Brain microvascular endothelial cell (primary cell): ENCODE data around the gene TNIK.

Source experiments
- DNase-seq: peaks from one replicate; pipeline ENCODE4 v3.0.0-alpha.2; 2020
- H3K27ac ChIP-seq: fragments of 250-450 bp; sonication (Bioruptor Pico); 2 replicates; pipeline ENCODE4 v1.5.1; 2020; ENCODE audit warnings: mild to moderate bottlenecking, moderate library complexity
- H3K27me3 ChIP-seq: fragments of 250-450 bp; sonication (Bioruptor Pico); replicated peaks from 2 replicates; pipeline ENCODE4 v1.5.1; 2020; ENCODE audit warnings: mild to moderate bottlenecking
- H3K36me3 ChIP-seq: fragments of 250-450 bp; sonication (Bioruptor Pico); replicated peaks from 2 replicates; pipeline ENCODE4 v1.5.1; 2020; ENCODE audit warnings: mild to moderate bottlenecking
- H3K4me3 ChIP-seq: 2 replicates; pipeline ENCODE4 v1.5.1; 2011; ENCODE audit warnings: low read depth, mild to moderate bottlenecking, control low read depth, low read length, moderate library complexity
- in situ Hi-C: cut with HindIII; loops from 2 replicates; pipeline ENCODE4 v1.10.0; 2017; ENCODE audit warnings: low sequenced_read_pairs, low pct_ligation_motif_present
- TF ChIP-seq, protein P1 (sequence below): IDR thresholded peaks from 2 replicates; pipeline ENCODE4 v1.5.1; 2011; ENCODE audit warnings: low read depth, mild to moderate bottlenecking, moderate library complexity, low read length, control low read depth, inconsistent platforms; ENCODE audit errors: missing control alignments

TNIK gene

DNA sequence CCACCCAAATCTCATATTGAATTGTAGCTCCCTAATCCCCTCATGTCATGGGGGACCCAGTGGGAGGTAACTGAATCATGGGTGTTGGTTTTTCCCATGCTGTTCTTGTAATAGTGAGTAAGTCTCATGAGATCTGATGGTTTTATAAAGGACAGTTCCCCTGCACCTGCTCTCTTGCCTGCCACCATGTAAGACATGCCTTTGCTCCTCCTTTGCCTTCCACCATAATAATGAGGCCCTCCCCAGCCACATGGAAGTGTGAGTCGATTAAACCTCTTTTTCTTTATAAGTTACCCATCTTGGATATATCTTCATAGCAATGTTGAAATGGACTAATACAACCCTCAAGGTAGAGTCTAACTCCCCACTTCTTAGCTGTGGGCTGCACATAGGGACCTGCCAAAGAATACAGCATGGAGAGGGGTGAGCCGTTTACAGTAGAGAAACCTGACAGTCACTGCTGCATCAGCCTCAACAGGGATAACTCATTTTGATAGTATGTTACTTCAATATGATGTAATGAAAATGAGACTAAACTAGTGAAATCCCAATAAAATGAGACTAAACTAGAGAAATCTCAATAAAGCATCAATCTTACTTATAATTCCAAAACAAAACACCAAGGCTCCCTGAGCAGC is 117.3 kb downstream of the TNIK start:
- no peaks in the 10 kb centered on the region for H3K36me3 ChIP-seq
- TF ChIP-seq, protein P1, sequence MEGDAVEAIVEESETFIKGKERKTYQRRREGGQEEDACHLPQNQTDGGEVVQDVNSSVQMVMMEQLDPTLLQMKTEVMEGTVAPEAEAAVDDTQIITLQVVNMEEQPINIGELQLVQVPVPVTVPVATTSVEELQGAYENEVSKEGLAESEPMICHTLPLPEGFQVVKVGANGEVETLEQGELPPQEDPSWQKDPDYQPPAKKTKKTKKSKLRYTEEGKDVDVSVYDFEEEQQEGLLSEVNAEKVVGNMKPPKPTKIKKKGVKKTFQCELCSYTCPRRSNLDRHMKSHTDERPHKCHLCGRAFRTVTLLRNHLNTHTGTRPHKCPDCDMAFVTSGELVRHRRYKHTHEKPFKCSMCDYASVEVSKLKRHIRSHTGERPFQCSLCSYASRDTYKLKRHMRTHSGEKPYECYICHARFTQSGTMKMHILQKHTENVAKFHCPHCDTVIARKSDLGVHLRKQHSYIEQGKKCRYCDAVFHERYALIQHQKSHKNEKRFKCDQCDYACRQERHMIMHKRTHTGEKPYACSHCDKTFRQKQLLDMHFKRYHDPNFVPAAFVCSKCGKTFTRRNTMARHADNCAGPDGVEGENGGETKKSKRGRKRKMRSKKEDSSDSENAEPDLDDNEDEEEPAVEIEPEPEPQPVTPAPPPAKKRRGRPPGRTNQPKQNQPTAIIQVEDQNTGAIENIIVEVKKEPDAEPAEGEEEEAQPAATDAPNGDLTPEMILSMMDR = no peak
- in situ Hi-C loops = no loop called here
- no peak overlapping the region for H3K27ac ChIP-seq
- no peak for DNase-seq
- H3K4me3 ChIP-seq = no peak overlapping the region
- no peaks in the 10 kb centered on the region for H3K27me3 ChIP-seq

DNA sequence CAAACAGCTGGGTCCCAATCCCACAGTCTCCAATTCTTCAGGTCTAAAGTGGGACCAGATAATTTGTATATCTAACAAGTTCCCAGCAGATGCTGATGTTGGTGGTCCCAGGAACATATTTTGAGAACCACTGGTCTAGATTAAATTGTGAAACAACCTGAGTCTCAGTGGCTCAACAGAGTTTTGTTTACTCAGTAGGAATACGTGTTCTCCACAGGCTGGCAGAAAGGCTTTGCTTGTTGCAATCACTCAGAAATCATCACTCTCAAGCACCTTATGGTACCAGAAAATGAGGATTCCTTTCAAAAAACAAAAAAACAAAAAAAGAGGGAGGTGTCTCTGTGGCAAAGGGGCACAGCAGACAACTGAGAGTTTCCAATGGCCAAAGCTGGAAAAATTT is 118.0 kb downstream of the TNIK start:
- DNase-seq = no peak
- Histone ChIP-seq H3K27ac (no peak overlapping the region), H3K27me3 (no peaks in the 10 kb centered on the region), H3K4me3 (no peak overlapping the region), H3K36me3 (no peaks in the 10 kb centered on the region)
- in situ Hi-C loops = no loop called here
- TF ChIP-seq, protein P1 = no peak

DNA sequence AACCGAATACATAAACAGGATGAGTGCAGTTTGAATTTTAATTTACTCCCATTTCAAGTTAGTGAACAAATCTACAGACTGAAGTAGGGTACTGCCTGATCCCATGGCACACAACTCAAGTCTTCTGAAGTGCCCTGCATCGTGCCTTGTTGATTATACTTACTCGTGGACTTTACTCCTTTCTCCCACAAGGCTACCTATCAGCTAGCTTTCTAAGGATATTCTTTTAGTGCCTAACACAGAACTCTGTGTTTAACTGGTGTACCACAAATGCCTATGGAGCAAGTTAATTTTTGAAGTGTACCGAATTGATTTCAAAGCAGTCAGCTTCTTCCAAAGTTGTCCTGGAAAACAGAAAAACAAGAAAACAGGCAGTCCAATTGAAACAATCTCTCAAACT is 119.8 kb downstream of the TNIK start:
- H3K27me3 ChIP-seq = no peaks in the 10 kb centered on the region
- no peak overlapping the region for H3K27ac ChIP-seq
- no peaks in the 10 kb centered on the region for H3K36me3 ChIP-seq
- in situ Hi-C loops = no loop called here
- no peak overlapping the region for H3K4me3 ChIP-seq
- TF ChIP-seq, protein P1 = no peak
- no peak for DNase-seq

DNA sequence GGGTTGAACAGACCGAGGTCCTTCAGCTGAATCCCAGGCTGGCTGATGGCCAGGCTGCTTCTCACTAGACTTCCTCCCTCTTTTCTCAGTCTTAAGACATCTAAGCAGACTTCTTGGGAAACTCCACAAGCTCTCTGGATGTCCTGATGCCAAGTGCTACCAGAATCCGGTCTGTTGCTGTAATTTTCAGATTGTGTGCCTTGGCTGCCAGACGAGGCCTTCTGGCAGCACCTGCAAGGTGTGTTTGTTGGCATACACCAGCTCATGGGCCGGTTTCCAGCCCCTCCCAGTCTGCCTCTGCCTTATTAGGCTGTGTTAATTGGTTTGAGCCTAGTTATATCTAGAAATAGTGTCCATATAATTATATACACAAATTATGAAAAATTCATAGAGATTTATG is 120.6 kb downstream of the TNIK start:
- in situ Hi-C loops = no loop called here
- Histone ChIP-seq H3K36me3 (no peaks in the 10 kb centered on the region), H3K27me3 (no peaks in the 10 kb centered on the region), H3K27ac (no peak overlapping the region), H3K4me3 (no peak overlapping the region)
- TF ChIP-seq, protein P1 = no peak
- no peak for DNase-seq

DNA sequence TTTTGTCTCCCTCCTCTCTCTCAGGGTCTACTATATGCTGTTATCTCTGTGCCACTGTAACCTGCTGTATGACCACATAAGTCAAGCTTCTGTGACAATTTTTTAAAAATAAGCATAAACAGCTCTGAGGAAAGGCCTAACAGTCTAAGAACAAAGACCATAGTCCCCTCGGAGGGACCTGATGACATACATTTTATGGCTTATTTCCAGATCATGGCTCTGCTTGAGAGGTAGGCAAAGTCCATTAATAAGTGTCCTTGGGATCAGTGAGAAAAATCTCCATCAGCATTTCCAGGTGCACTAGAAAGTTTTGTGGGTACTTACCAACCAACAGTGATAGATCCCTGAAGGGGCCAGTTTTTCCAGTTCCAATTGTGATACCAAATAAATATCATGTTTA is 123.8 kb downstream of the TNIK start:
- Histone ChIP-seq H3K4me3 (no peak overlapping the region), H3K27me3 (no peaks in the 10 kb centered on the region), H3K27ac (no peak overlapping the region), H3K36me3 (no peaks in the 10 kb centered on the region)
- TF ChIP-seq, protein P1 = no peak
- in situ Hi-C loops = no loop called here
- no peak for DNase-seq

DNA sequence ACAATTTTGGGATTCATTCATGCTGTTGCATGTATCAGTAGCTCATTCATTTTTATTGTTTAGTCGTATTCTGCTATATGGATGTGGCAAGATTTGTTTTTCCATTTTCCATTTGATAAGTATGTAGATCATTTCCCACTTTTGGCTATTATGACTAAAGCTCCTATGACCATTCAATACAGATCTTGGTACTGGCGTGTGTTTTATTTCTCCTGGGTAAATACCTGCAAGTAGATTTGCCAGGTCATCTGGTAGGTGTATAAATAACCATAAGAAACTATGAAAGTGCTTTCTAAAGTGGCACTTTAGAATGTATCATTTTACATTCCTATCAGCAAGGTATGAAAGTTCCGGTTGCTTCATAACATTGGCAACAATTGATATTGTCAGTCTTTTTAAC is 124.6 kb downstream of the TNIK start:
- TF ChIP-seq, protein P1 = no peak
- in situ Hi-C loops = no loop called here
- Histone ChIP-seq H3K4me3 (no peak overlapping the region), H3K36me3 (no peaks in the 10 kb centered on the region), H3K27me3 (no peaks in the 10 kb centered on the region), H3K27ac (no peak overlapping the region)
- no peak for DNase-seq
